HepG2 (cell line): ENCODE results near the gene BIN1. TPM values are rescaled to one million over a fixed set of nuclear protein-coding genes. Genes with fewer than 3 reads are reported as not detected.

Source experiments
- DR1 ChIP-seq: sonication (generic); formaldehyde crosslinking; IDR thresholded peaks from 2 replicates; pipeline ENCODE4 v1.8.0; 2021; ENCODE audit warnings: mild to moderate bottlenecking, missing genetic modification reagents, inconsistent platforms
- ESRRA ChIP-seq: sonication (generic); formaldehyde crosslinking; IDR thresholded peaks from 2 replicates; pipeline ENCODE4 v1.5.1; 2020; ENCODE audit warnings: mild to moderate bottlenecking, low read depth, missing genetic modification reagents
- FIP1L1 ChIP-seq: fragments of 200-400 bp; formaldehyde crosslinking; IDR thresholded peaks from 2 replicates; pipeline ENCODE4 v1.6.1; 2018; ENCODE audit warnings: low read depth, mild to moderate bottlenecking, low read length, moderate library complexity, borderline replicate concordance; ENCODE audit not compliant: insufficient read depth
- JUND ChIP-seq: sonication (generic); formaldehyde crosslinking; IDR thresholded peaks from 2 replicates; pipeline ENCODE4 v1.8.0; 2022; ENCODE audit warnings: mild to moderate bottlenecking, missing genetic modification reagents
- KAT8 ChIP-seq: IDR thresholded peaks from 2 replicates; pipeline ENCODE4 v1.6.1; 2016; ENCODE audit warnings: missing genetic modification reagents, missing compliant biosample characterization
- MEIS1 ChIP-seq: sonication (generic); formaldehyde crosslinking; IDR thresholded peaks from 2 replicates; pipeline ENCODE4 v1.9.0; 2021; ENCODE audit warnings: mild to moderate bottlenecking, missing genetic modification reagents, moderate library complexity, borderline replicate concordance
- NFYB ChIP-seq: sonication (generic); formaldehyde crosslinking; IDR thresholded peaks from 2 replicates; pipeline ENCODE4 v1.4.0; 2020; ENCODE audit warnings: missing genetic modification reagents
- NR3C1 ChIP-seq: sonication (generic); formaldehyde crosslinking; IDR thresholded peaks from 2 replicates; pipeline ENCODE4 v1.4.0; 2020; ENCODE audit warnings: missing genetic modification reagents
- RAD21 ChIP-seq: fragments of 450-650 bp; formaldehyde crosslinking; IDR thresholded peaks from 2 replicates; pipeline ENCODE4 v1.5.0; 2020; ENCODE audit warnings: mild to moderate bottlenecking
- RARA ChIP-seq: IDR thresholded peaks from 2 replicates; pipeline ENCODE4 v1.6.1; 2016; ENCODE audit warnings: missing genetic modification reagents, missing compliant biosample characterization
- REPIN1 ChIP-seq: sonication (generic); formaldehyde crosslinking; IDR thresholded peaks from 2 replicates; pipeline ENCODE4 v1.8.0; 2022; ENCODE audit warnings: missing genetic modification reagents, low read depth, mild to moderate bottlenecking, borderline replicate concordance
- SOX6 ChIP-seq, 2 experiments: fragments of 450-650 bp in 1 of 2; sonication (generic) in 1 of 2; formaldehyde crosslinking in 1 of 2; IDR thresholded peaks; 2 replicates each; pipeline versions ENCODE4 v1.4.0 to v1.6.1; 2017 to 2020; ENCODE audit warnings: antibody characterized with exemption in 1 of 2, mild to moderate bottlenecking in 1 of 2, missing genetic modification reagents in 1 of 2
- ZNF160 ChIP-seq: sonication (generic); formaldehyde crosslinking; IDR thresholded peaks from 2 replicates; pipeline ENCODE4 v1.8.0; 2022; ENCODE audit warnings: mild to moderate bottlenecking, inconsistent platforms, missing genetic modification reagents
- ZNF225 ChIP-seq: sonication (generic); formaldehyde crosslinking; IDR thresholded peaks from 2 replicates; pipeline ENCODE4 v1.4.0; 2020; ENCODE audit warnings: mild to moderate bottlenecking, missing genetic modification reagents
- ZNF256 ChIP-seq: sonication (generic); formaldehyde crosslinking; conservative IDR thresholded peaks from 2 replicates; pipeline ENCODE4 v1.4.0; 2020; ENCODE audit warnings: missing genetic modification reagents
- ZNF333 ChIP-seq: sonication (generic); formaldehyde crosslinking; IDR thresholded peaks from 2 replicates; pipeline ENCODE4 v1.4.0; 2020; ENCODE audit warnings: mild to moderate bottlenecking, missing genetic modification reagents, borderline replicate concordance
- ZNF468 ChIP-seq: sonication (generic); formaldehyde crosslinking; IDR thresholded peaks from 2 replicates; pipeline ENCODE4 v1.8.0; 2022; ENCODE audit warnings: mild to moderate bottlenecking, moderate library complexity, missing genetic modification reagents
- ZNF75D ChIP-seq: sonication (generic); formaldehyde crosslinking; IDR thresholded peaks from 2 replicates; pipeline ENCODE4 v1.8.1; 2023; ENCODE audit warnings: missing genetic modification reagents, mild to moderate bottlenecking, borderline replicate concordance
- polyA plus RNA-seq, 8 experiments: library from polyadenylated mRNA; depleted of rRNA in 3 of 8; stranded (reverse) in 7 of 8; unstranded in 1 of 8; fragments of >200 nt; fragmentation: Illumina TruSeq in 4 of 8; extraction: Trizol in 4 of 8; gene quantifications; 2 replicates each; pipeline versions ENCODE4 v1.2.1 to v1.2.3, GENCODE V29; 2011 to 2016; ENCODE audit warnings: low read depth in 4 of 8, missing spikeins in 1 of 8, mixed read lengths in 1 of 8; ENCODE audit not compliant: insufficient read depth in 1 of 8
- total RNA-seq, 5 experiments: library from RNA; depleted of rRNA; stranded (reverse); fragments of >200 nt; fragmentation: Illumina TruSeq; extraction: Trizol; gene quantifications; 2 replicates each; pipeline ENCODE4 v1.2.3, GENCODE V29; 2016; ENCODE audit warnings: low read depth in 1 of 5
- TF ChIP-seq, protein P1 (sequence below): sonication (generic); formaldehyde crosslinking; IDR thresholded peaks from 2 replicates; pipeline ENCODE4 v1.4.0; 2020; ENCODE audit warnings: missing genetic modification reagents
- TF ChIP-seq, protein P2 (sequence below): sonication (generic); formaldehyde crosslinking; IDR thresholded peaks from 2 replicates; pipeline ENCODE4 v1.5.1; 2020; ENCODE audit warnings: mild to moderate bottlenecking, missing genetic modification reagents, moderate library complexity
- TF ChIP-seq, protein P3 (sequence below): sonication (generic); formaldehyde crosslinking; IDR thresholded peaks from 2 replicates; pipeline ENCODE4 v1.4.0; 2020; ENCODE audit warnings: missing genetic modification reagents, low read depth, mild to moderate bottlenecking, borderline replicate concordance
- TF ChIP-seq, protein P4 (sequence below): sonication (generic); formaldehyde crosslinking; IDR thresholded peaks from 2 replicates; pipeline ENCODE4 v1.8.1; 2023; ENCODE audit warnings: mild to moderate bottlenecking, missing genetic modification reagents, borderline replicate concordance
- TF ChIP-seq, protein P5 (sequence below): sonication (generic); formaldehyde crosslinking; IDR thresholded peaks from 2 replicates; pipeline ENCODE4 v1.4.0; 2020; ENCODE audit warnings: missing genetic modification reagents
- TF ChIP-seq, protein P6 (sequence below): sonication (generic); formaldehyde crosslinking; IDR thresholded peaks from 2 replicates; pipeline ENCODE4 v1.8.1; 2022; ENCODE audit warnings: mild to moderate bottlenecking, missing genetic modification reagents

BIN1 gene
- total and polyA plus RNA-seq, 2 of the 13 experiments (the other 11 are each of a cell fraction or from before 2014, with no cell fraction given): 0.93 to 1.2 TPM

DNA sequence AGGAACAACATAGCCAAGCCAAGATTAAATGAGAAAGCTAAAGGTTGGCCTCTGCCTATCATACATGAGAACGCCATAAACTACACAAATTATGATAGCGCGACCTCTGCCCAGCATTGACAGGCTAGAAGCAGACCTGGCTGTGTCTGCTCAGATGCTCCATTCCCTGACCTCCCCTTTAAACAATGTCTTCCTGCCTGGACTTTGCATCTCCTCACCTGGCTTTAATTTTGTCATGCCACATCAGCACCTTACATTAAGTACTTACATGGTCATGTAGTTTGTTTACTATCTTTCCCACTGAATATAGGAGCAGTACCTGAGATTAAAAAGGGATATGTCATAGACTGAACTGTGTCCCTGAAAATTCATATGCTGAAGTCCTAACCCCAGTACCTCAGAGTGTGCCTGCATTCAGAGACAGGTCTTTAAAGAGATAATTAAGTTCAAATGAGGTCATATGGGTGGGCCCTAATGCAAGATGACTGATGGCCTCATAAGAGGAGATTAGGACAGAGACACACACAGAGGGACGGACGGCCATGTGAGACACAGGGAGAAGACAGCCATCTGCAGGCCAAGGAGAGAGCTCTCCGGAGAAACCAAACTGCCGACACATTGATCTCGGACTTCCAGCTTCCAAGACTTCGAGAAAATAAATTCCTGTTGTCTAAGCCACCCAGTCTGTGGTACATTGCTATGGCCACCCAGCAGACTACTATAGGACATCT lies 103.7 kb downstream of the BIN1 start (continued):
- TF ChIP-seq ZNF333 (no peak), RARA (no peak; the same call in 1 of the 2 replicates), ZNF75D (no peak), DR1 (CRISPR knock-in tag) (no peak), ZNF160 (no peak), ZNF225 (CRISPR knock-in tag) (no peak), ZNF256 (no peak), MEIS1 (CRISPR knock-in tag) (no peak), ZNF468 (CRISPR knock-in tag) (no peak), JUND (CRISPR knock-in tag) (no peak), FIP1L1 (no peak), NFYB (CRISPR knock-in tag) (no peak), RAD21 (CRISPR knock-in tag) (peak; percentile 44; the same call in 1 of the 2 replicates), REPIN1 (CRISPR knock-in tag) (peak; percentile 38; the same call in 1 of the 2 replicates), SOX6 (IDR thresholded peaks at IDR 0.05) (no peak), SOX6 (CRISPR knock-in tag; IDR thresholded peaks at IDR 0.05) (peak; percentile 27; the same call in 1 of the 2 replicates), ESRRA (CRISPR knock-in tag) (0 out of 2 replicates have a peak, but pooled peaks have one; percentile 37), NR3C1 (no peak), KAT8 (0 out of 2 replicates have a peak, but pooled peaks have one; percentile 16)
- TF ChIP-seq, protein P1, sequence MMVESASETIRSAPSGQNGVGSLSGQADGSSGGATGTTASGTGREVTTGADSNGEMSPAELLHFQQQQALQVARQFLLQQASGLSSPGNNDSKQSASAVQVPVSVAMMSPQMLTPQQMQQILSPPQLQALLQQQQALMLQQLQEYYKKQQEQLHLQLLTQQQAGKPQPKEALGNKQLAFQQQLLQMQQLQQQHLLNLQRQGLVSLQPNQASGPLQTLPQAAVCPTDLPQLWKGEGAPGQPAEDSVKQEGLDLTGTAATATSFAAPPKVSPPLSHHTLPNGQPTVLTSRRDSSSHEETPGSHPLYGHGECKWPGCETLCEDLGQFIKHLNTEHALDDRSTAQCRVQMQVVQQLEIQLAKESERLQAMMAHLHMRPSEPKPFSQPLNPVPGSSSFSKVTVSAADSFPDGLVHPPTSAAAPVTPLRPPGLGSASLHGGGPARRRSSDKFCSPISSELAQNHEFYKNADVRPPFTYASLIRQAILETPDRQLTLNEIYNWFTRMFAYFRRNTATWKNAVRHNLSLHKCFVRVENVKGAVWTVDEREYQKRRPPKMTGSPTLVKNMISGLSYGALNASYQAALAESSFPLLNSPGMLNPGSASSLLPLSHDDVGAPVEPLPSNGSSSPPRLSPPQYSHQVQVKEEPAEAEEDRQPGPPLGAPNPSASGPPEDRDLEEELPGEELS: 0 out of 2 replicates have a peak, but pooled peaks have one; percentile 18
- TF ChIP-seq, protein P2, sequence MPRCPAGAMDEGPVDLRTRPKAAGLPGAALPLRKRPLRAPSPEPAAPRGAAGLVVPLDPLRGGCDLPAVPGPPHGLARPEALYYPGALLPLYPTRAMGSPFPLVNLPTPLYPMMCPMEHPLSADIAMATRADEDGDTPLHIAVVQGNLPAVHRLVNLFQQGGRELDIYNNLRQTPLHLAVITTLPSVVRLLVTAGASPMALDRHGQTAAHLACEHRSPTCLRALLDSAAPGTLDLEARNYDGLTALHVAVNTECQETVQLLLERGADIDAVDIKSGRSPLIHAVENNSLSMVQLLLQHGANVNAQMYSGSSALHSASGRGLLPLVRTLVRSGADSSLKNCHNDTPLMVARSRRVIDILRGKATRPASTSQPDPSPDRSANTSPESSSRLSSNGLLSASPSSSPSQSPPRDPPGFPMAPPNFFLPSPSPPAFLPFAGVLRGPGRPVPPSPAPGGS: no peak
- TF ChIP-seq, protein P3, sequence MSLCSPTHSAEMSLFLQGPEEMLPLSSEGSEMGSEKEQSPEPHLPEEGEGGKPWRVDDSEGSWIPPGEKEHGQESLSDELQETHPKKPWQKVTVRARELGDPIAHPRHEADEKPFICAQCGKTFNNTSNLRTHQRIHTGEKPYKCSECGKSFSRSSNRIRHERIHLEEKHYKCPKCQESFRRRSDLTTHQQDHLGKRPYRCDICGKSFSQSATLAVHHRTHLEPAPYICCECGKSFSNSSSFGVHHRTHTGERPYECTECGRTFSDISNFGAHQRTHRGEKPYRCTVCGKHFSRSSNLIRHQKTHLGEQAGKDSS (CRISPR knock-in tag): no peak
- TF ChIP-seq, protein P4, sequence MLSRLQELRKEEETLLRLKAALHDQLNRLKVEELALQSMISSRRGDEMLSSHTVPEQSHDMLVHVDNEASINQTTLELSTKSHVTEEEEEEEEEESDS (CRISPR knock-in tag): no peak
- TF ChIP-seq, protein P5, sequence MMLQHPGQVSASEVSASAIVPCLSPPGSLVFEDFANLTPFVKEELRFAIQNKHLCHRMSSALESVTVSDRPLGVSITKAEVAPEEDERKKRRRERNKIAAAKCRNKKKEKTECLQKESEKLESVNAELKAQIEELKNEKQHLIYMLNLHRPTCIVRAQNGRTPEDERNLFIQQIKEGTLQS: no peak
- TF ChIP-seq, protein P6, sequence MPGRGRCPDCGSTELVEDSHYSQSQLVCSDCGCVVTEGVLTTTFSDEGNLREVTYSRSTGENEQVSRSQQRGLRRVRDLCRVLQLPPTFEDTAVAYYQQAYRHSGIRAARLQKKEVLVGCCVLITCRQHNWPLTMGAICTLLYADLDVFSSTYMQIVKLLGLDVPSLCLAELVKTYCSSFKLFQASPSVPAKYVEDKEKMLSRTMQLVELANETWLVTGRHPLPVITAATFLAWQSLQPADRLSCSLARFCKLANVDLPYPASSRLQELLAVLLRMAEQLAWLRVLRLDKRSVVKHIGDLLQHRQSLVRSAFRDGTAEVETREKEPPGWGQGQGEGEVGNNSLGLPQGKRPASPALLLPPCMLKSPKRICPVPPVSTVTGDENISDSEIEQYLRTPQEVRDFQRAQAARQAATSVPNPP (CRISPR knock-in tag): no peak
